Stimulated activated CD4-positive, alpha-beta T cell treated with anti-CD3 and anti-CD28 coated beads, Interleukin-2, amount 100 ng/mL, for 4 hours (primary cell): ENCODE measurements around the gene TLR3.

Source experiments
- DNase-seq: peaks from one replicate; pipeline ENCODE4 v3.0.0-alpha.2; 2020; ENCODE audit warnings: low read depth

Gene TLR3

DNA sequence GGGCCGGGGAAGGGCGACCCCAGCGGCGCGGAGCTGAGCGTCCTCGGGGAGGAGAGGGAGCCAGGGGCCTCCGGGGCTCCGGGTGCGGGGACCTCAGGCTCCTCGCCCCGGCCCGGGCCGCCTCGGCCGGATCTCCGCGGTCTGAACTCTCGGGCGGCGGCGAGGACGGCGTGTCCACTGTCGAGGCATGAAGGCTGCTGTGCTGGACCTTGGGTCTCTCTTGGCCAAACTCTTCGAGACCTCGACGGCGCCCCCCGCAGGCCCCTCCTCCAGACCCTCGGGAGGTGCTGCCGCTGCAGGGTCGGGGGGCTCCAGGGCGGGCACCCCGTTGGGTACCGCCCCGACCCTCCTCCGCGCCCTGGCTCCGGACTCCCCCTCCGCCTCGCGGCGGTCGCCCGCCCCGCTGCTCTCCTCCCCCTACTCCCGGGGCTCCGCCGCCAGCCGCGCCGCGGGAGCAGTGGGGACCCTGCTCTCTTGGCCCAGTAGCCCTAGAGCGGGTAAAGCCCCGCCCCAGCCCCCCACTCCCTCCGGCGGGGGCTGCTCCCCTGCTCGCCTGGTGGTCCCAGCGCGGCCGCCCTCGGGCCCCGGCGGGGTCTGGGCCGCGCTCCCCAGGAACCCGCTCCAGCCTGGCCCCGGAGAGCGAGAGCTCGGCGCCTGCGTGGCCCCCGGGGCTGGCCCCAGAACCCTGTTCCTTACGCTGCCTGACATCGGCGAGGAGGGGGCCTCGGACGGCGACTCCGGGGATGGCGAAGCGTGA, 36.1 kb downstream of the TLR3 start:
- DNase-seq: no peak

DNA sequence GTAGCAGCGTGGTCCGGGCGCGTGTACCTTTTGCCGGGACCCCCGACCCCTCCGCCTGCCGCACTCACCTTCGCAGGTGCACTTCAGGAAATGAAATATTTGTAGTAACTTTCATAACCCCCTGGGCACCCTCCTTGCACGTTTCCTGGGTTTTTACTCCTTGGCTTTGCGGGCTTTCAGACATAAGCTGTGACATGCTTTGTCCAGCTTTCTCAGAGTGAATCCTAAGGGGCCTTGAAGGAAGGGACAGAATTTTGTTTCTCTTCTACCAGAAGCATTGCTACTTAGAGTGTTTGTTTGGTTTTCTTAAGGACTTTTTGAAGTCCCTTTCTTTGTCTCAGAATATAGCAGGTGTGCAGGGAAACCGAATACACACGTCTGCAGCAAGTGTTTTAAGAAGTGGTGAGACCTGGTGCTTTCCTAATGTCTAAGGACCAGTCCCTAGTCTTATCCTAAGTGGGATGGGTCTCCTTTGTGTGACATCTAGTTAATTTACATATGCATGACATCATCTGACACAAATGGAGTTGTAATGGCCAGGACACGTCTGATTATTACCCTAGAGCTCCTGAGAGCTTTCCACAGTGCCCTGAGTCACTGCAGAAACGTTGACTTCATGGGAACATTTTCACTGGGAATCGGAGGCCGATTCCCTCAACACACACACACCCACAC, 36.8 kb downstream of the TLR3 start:
- no peak for DNase-seq

DNA sequence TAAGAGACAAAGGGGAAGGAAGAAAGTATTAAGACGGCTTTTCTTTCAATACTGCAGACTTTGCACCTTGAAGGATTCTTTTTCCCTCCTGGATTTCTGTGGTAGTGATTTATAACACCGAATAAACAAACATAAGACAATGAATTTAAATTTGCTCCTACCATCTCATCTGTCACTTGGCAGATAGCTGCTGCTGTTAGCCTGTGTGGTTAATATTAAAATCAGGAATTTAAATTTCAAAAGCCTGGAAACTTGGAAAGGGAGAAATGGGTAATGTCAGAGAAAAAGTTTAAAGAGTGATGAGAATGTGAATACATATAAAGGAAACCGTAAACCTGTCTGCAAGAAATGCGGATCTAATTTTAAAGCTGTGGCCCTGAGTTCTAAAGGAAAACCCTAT, 39.0 kb downstream of the TLR3 start:
- DNase-seq: no peak

DNA sequence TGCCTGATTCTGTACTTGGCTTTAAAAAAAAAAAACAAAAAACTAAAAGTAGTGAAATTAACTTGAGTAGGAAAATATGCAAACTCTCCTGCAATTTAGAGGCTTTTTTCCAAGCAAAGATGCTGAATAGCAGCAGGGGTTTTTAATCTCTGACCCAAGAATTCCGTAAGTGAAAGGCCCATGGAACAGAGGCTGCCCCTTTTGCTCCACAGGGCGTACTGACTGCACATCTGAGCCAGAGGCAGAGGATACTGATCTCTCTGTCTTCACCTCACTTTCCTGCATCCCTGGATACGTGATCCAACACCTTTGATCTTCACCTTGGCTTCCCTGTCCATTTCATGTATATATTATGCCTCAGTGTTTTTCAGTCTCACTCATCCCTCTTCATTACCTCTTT, 39.4 kb downstream of the TLR3 start:
- no peak for DNase-seq

DNA sequence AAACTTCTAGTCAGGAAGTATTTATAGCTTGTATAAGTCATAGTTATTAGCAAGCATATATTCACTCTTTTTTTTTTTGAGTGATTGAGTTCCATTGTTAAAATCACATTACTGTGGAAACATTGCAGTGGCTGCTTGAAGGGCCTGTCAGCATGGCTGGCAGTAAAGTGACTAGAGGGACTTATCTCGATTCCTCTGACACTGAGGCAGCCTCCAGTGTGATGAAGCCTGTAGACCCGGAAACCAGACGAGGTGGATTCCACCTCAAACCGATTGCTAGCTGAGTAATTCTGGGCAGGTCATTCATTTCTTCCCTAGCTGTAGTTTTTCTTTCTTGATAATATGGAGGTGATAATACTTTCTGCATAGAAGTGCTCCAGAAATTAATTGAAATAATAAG, 40.3 kb downstream of the TLR3 start:
- DNase-seq: no peak

DNA sequence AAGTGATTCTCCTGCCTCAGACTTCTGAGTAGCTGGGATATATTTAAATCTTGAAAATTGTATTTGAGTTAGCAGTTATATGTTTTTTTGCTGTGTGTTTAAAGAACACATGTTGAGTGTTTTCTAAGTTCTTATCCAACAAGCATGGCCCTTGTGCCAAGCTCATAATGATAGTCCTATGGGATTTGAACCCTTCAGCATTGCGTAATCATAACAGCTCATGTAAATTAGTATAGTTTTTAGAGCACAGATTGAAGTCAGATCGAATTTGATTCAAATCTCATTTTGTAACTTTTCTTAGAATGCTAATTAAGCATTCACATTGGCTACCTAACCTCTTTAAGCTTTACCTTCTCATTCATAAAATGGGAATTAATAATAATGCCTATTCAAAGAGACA, 47.7 kb downstream of the TLR3 start:
- DNase-seq: no peak

DNA sequence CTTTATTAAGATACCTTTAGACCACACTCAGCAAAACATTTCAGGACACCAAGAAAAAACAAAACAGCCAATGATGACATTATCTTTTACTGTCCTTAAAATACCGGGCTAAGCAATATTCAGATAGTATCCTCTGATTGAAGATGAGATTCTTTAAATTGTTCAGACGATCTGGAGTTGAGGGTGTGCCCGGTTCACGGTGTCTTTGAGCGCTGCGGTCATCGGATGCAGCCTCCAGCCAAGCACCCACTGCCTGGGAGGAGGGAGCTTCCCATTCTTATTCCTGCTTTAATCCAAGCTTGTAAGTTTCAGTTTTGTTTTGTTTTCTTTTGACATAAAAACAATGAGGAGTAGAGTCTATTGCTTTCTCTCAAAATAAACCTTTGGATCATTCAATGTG, 49.6 kb downstream of the TLR3 start:
- no peak for DNase-seq

DNA sequence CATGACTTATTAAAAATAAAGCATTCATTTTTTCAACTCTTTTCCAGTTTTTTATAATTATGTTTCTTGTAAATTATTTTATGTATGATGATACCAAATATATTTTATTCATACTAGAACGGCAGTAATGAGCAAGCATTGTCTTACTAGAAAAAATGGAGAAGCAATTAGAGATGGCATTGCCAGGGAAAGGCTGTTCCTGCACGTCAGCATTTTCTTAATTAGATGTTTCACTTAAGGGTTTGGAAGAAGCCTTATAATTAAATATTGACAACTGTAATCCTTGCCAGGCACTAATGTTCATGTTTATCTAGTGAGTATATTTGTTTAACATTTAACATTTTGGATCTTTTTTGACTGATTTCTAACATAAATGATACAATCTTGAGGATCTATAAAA, 52.1 kb downstream of the TLR3 start:
- no peak for DNase-seq

DNA sequence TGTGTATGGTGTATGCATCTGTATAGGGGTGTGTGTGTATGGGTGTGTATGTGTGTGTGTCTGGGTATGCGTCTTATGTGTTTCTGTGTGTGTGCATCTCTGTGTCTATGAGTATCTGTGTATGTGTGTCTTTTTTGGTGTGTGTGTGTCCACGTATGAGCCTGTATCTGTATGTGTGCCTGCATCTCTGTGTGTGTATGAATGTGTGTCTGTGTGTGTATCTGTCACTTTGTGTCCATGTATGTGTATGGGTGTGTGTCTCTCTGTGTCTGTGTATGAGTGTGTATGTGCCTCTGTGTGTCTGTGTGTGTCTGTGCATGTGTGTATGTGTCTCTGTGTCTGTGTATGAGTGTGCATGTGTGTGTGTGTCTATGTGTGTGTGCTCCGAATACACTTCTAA, 59.9 kb downstream of the TLR3 start:
- DNase-seq: no peak

DNA sequence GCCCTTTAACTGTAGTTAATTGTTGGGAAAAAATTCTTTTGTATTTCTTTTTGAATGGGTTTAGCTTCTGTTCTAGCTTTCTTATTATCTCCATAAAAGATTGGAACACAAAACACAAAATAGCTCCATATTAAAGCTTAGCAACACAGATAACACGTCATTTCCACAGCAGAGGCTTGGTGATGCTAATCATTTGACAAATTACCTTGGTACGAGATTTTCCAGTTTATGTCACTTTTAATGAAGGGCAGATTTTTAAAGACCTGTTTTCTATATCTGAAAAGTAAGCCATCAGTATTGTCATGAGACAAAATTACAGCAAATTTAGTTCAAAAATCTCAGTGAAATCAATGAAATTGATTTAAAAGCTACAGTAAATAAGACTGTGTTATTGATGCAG, 63.0 kb downstream of the TLR3 start:
- DNase-seq: no peak

DNA sequence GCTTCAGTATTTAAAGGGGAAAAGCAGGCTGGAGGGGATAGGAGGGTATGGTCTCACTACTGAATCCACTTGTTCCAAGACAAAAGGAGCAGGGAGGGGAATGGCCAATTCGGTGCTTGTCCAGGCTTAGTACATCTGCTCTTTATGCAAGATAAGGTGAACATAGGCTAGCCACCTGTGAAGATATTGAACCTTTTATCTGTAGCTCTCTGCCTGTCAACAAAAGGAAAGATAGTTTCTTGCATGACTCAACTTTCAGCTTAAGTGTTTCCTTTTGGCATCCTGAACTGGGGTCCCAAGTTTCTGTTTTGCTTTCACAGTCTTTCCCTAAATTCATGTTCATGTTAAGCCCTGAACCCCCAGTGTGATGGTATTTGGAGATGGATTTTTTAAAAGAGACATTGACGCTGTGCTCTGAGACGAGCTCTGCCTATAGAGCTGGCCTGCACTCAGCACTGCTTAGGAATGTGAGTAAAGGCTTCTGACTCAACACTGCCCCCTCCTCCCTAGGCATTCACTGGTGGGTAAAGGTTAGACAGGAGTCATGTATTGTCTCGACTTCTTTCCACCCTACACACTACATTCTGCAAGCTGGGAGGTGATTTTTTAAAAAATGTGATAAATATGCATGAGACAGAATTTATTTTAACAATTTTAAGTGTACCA, 63.8 kb downstream of the TLR3 start:
- no peak for DNase-seq

DNA sequence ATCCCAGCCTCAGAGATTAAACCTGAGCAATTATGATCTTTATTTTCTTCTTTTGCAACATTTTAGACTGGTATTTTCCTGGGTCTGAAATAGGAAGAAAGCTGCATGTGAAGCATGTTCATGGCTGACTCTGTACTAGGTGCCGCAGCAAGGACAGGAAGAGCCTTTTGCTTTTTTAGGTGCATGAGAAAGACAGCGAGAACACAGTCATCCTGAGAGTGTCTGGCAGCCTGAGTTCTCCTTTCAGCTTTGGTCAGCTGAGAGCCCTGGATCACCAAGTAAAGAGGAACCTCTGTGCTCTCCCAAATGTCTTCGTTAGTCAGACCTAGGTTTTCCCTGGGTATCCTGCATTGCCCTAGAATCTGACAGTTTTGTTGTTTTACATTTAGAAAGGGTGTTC, 65.3 kb downstream of the TLR3 start:
- DNase-seq: no peak

DNA sequence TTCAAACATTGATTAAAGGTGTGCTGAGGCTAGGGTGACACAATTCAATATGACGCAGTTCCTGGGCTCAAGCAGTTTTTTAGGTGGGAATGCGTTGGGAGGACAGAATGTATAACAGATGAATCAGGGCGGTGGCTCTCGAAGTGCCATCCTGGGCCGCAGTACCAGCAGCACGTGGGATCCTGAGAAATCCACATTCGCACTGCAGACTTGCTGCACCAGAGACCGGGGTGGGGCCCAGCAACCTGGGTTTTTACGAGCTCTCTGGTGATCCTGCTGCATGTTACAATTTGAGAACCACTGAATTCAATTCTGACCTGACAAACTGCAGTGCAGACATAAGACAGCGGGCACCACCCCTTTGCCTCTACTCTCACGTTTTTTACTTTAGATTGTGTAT, 65.9 kb downstream of the TLR3 start:
- DNase-seq: no peak

DNA sequence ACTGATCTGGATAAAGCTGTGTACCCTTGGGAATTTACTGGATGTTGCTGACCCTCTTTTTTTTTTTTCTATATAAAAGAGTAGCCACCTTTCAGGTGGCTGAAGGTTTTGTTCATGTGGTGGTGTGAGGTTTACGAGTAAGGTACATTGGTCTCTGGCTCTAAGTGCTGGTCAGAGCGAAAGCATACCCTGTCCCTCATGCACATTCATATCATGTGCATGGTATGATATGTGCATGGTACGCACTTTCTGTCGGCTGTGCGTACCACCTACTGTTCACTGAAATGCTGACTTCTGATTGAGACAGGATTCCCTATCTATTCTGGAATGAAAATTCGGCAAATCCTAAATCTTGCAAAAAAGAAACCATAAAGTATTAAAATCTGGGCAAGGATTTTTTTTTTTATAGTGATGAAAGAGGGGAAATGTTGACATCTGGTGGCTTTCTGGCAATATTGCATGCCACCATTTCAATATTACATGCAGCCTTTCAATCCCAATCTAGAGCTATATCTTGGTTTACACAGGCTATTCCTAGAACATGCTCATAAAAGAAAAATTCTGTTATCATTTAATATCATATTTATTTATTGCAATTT, 68.3 kb downstream of the TLR3 start:
- no peak for DNase-seq
